HCT116 (cell line): ENCODE measurements around the gene OCA2. TPM values are rescaled to one million over a fixed set of nuclear protein-coding genes. Genes with fewer than 3 reads are reported as not detected.
"Not testable (repeated sequence)": the region's sequence is repeated elsewhere in the genome, so short reads cannot be mapped to it uniquely, and the experiment has no call there.

Experiments
- ATAC-seq: fragments of 200-7000 bp; cut with Tn5 transposase; 2 replicates; pipeline ENCODE4 v1.9.1; 2020; ENCODE audit warnings: mild to moderate bottlenecking, moderate library complexity
- BruUV-seq: library from RNA; stranded (reverse); fragments of 400-500 nt; replicated peaks from 2 replicates; lab custom pipeline; 2021; lab: Mats Ljungman, UMichigan
- CTCF ChIA-PET: fragments of 300-600 bp; sonication (Branson Sonifier 250); formaldehyde crosslinking; loops from one replicate; lab custom pipeline; 2021; ENCODE audit warnings: antibody characterized with exemption; lab: Charles Lee
- POLR2A ChIA-PET: fragments of 300-600, 350-600 bp; sonication (Branson Sonifier 250); formaldehyde crosslinking; loops from one replicate; lab custom pipeline; 2021; ENCODE audit warnings: antibody characterized with exemption; lab: Charles Lee
- RAD21 ChIA-PET, 2 experiments: fragments of 300-600 bp; sonication (Branson Sonifier 250); formaldehyde crosslinking; loops; one replicate each; lab custom pipeline; 2023; ENCODE audit warnings: low total read pairs in 2 of 2; ENCODE audit not compliant: uncharacterized antibody in 2 of 2, unreplicated experiment in 2 of 2, low non-redundant PET in 1 of 2; lab: Charles Lee
- DNase-seq: peaks from one replicate; pipeline ENCODE4 v3.0.0-alpha.2; 2010; ENCODE audit warnings: low read depth, low spot score
- H2AFZ ChIP-seq: fragments of 200-600 bp; shearing (Covaris generic), sonication (generic); 2 replicates; pipeline ENCODE4 v1.6.1; 2017; ENCODE audit warnings: low read depth, mixed run types, mixed read lengths, antibody characterized with exemption, low read length; ENCODE audit not compliant: poor library complexity, severe bottlenecking
- H3K27ac ChIP-seq: 2 replicates; pipeline ENCODE4 v1.5.1; 2012; ENCODE audit warnings: low read depth, low read length
- H3K27me3 ChIP-seq: fragments of 200-600 bp; sonication (generic); 2 replicates; pipeline ENCODE4 v1.6.1; 2016; ENCODE audit warnings: mixed run types, low read length, mixed read lengths; ENCODE audit not compliant: insufficient read depth
- H3K36me3 ChIP-seq, 2 experiments: fragments of 200-500 bp in 1 of 2; fragments of 200-600 bp in 1 of 2; sonication (Bioruptor generic) in 1 of 2; sonication (generic) in 1 of 2; 2 replicates each; pipeline versions ENCODE4 v1.5.1 to v1.6.1; 2014 to 2016; ENCODE audit warnings: low read length in 2 of 2, inconsistent platforms in 1 of 2, mixed read lengths in 1 of 2, mixed run types in 1 of 2; ENCODE audit not compliant: insufficient read depth in 2 of 2, control insufficient read depth in 1 of 2
- H3K4me1 ChIP-seq, 2 experiments: fragments of 200-600 bp in 1 of 2; sonication (generic) in 1 of 2; 2 replicates each; pipeline versions ENCODE4 v1.5.1 to v1.6.1; 2012 to 2017; ENCODE audit warnings: low read length in 2 of 2, inconsistent platforms in 1 of 2, mild to moderate bottlenecking in 1 of 2, mixed read lengths in 1 of 2, mixed run types in 1 of 2, moderate library complexity in 1 of 2; ENCODE audit not compliant: insufficient read depth in 2 of 2, control insufficient read depth in 1 of 2
- H3K4me2 ChIP-seq: fragments of 200-600 bp; sonication (generic); 2 replicates; pipeline ENCODE4 v1.6.1; 2017; ENCODE audit warnings: mixed run types, low read length, mixed read lengths
- H3K4me3 ChIP-seq, 2 experiments: fragments of 200-600 bp in 1 of 2; sonication (generic) in 1 of 2; replicated peaks in 1 of 2; 2 replicates each; pipeline ENCODE4 v1.5.1; 2011 to 2016; ENCODE audit warnings: low read length in 2 of 2, control low read depth in 1 of 2, low read depth in 1 of 2, mild to moderate bottlenecking in 1 of 2, mixed read lengths in 1 of 2, mixed run types in 1 of 2
- H3K79me2 ChIP-seq: fragments of 200-600 bp; sonication (generic); 2 replicates; pipeline ENCODE4 v1.6.1; 2017; ENCODE audit warnings: mild to moderate bottlenecking, mixed run types, low read length, moderate library complexity, mixed read lengths; ENCODE audit not compliant: insufficient read depth
- H3K9ac ChIP-seq: fragments of 200-600 bp; sonication (generic); 2 replicates; pipeline ENCODE4 v1.6.1; 2016; ENCODE audit warnings: low read length, mixed read lengths
- H3K9me2 ChIP-seq: fragments of 200-600 bp; sonication (generic), shearing (Covaris generic); 2 replicates; pipeline ENCODE4 v1.6.1; 2017; ENCODE audit warnings: mixed run types, mild to moderate bottlenecking, moderate library complexity; ENCODE audit not compliant: insufficient read depth
- H3K9me3 ChIP-seq, 2 experiments: fragments of 200-500 bp in 1 of 2; fragments of 200-600 bp in 1 of 2; sonication (Bioruptor generic) in 1 of 2; sonication (generic) in 1 of 2; 2 replicates each; pipeline ENCODE4 v1.6.1; 2014 to 2017; ENCODE audit warnings: low read length in 2 of 2, mixed read lengths in 2 of 2, inconsistent platforms in 1 of 2, low read depth in 1 of 2, mild to moderate bottlenecking in 1 of 2, mixed run types in 1 of 2, moderate library complexity in 1 of 2; ENCODE audit not compliant: control insufficient read depth in 1 of 2, insufficient read depth in 1 of 2
- H4K20me1 ChIP-seq: fragments of 200-600 bp; sonication (generic), shearing (Covaris generic); 2 replicates; pipeline ENCODE4 v1.6.1; 2017; ENCODE audit warnings: mixed run types, mild to moderate bottlenecking, moderate library complexity; ENCODE audit not compliant: insufficient read depth
- ATF3 ChIP-seq: IDR thresholded peaks from 2 replicates; pipeline ENCODE4 v1.6.1; 2012
- CBX3 ChIP-seq: IDR thresholded peaks from 2 replicates; pipeline ENCODE4 v1.6.1; 2012; ENCODE audit warnings: low read depth
- CEBPB ChIP-seq: IDR thresholded peaks from 2 replicates; pipeline ENCODE4 v1.6.1; 2012; ENCODE audit warnings: low read depth
- ELF1 ChIP-seq: IDR thresholded peaks from 2 replicates; pipeline ENCODE4 v1.6.1; 2012; ENCODE audit warnings: low read depth, borderline replicate concordance
- EZH2phosphoT487 ChIP-seq: fragments of 200-600 bp; IDR thresholded peaks from 2 replicates; pipeline ENCODE4 v1.6.1; 2018; ENCODE audit warnings: antibody characterized with exemption, borderline replicate concordance
- FOSL1 ChIP-seq: IDR thresholded peaks from 2 replicates; pipeline ENCODE4 v1.6.1; 2012; ENCODE audit warnings: low read depth
- MAX ChIP-seq: IDR thresholded peaks from 2 replicates; pipeline ENCODE4 v1.6.1; 2012
- POLR2A ChIP-seq: IDR thresholded peaks from 2 replicates; pipeline ENCODE4 v1.7.0; 2011; ENCODE audit warnings: borderline replicate concordance; ENCODE audit not compliant: insufficient read depth, insufficient read length; ENCODE audit errors: extremely low read depth
- RAD21 ChIP-seq: IDR thresholded peaks from 2 replicates; pipeline ENCODE4 v1.6.1; 2012; ENCODE audit warnings: low read depth, mild to moderate bottlenecking
- SP1 ChIP-seq: IDR thresholded peaks from 2 replicates; pipeline ENCODE4 v1.6.1; 2012; ENCODE audit warnings: low read depth
- SRF ChIP-seq: IDR thresholded peaks from 2 replicates; pipeline ENCODE4 v1.6.1; 2012; ENCODE audit warnings: low read depth
- YY1 ChIP-seq: IDR thresholded peaks from 2 replicates; pipeline ENCODE4 v1.6.1; 2011; ENCODE audit warnings: low read length, low read depth, moderate library complexity, mild to moderate bottlenecking; ENCODE audit not compliant: insufficient replicate concordance; ENCODE audit errors: extremely low read depth
- ZBTB33 ChIP-seq: IDR thresholded peaks from 2 replicates; pipeline ENCODE4 v1.6.1; 2011; ENCODE audit warnings: mild to moderate bottlenecking, low read length, moderate library complexity; ENCODE audit not compliant: insufficient replicate concordance; ENCODE audit errors: extremely low read depth
- intact Hi-C: fragments of 100-400 bp; cut with micrococcal nuclease; formaldehyde crosslinking; loops from 2 replicates; pipeline ENCODE4 v1.10.0; 2022
- total RNA-seq: library from RNA; stranded (reverse); gene quantifications from one replicate; pipeline ENCODE4 v1.2.1, GENCODE V29; 2021; ENCODE audit not compliant: unreplicated experiment

OCA2 gene
- total RNA-seq, 1 experiment from 2014 or later = not detected

GRCh38 chr15:28121577-28121976 is 22.5 kb upstream of the OCA2 start:
- H3K27ac ChIP-seq, H3K9me3 ChIP-seq, DNase-seq, H4K20me1 ChIP-seq, H3K4me3 ChIP-seq, RAD21 ChIA-PET, H3K4me1 ChIP-seq, H3K9me2 ChIP-seq, CTCF ChIA-PET, BruUV-seq, H3K4me2 ChIP-seq, ATAC-seq, H3K9ac ChIP-seq, H3K79me2 ChIP-seq, POLR2A ChIA-PET, H3K27me3 ChIP-seq, H2AFZ ChIP-seq: not testable (repeated sequence)
- peaks cover 12 to 17% of the 10 kb centered on the region in 2 experiments; a peak in 3 of 4 replicates for H3K36me3 ChIP-seq
- intact Hi-C loops = loop anchor here (10.0 kb wide), 1 partner anchor 853 kb away; no protein-coding TSS in a partner anchor

- intact Hi-C loops = loop anchor here (10.0 kb wide), 1 partner anchor 855 kb away; no protein-coding TSS in a partner anchor
These were observed 21.2 kb upstream of the OCA2 start for GRCh38 chr15:28120359-28120640.

GRCh38 chr15:28118531-28118930 is 19.4 kb upstream of the OCA2 start:
- H3K4me1 ChIP-seq = no peaks in the 10 kb centered on the region
- intact Hi-C loops = no loop called here
- no peaks in the 10 kb centered on the region for H3K79me2 ChIP-seq
- ChIA-PET RAD21 (no interaction called here), POLR2A (no interaction called here), CTCF (no interaction called here)
- ATAC-seq (no peak), DNase-seq (no peak)
- no peak overlapping the region for H3K4me3 ChIP-seq
- H3K27ac ChIP-seq = no peak overlapping the region
- peaks cover 12 to 19% of the 10 kb centered on the region in 2 experiments; a peak in 3 of 4 replicates for H3K36me3 ChIP-seq
- no peak overlapping the region for H3K9ac ChIP-seq
- H2AFZ ChIP-seq = no peak overlapping the region
- no TSS peak for BruUV-seq
- H3K27me3 ChIP-seq = no peaks in the 10 kb centered on the region
- H3K4me2 ChIP-seq = no peak overlapping the region
- H3K9me3 ChIP-seq = no peaks in the 10 kb centered on the region
- no peaks in the 10 kb centered on the region for H3K9me2 ChIP-seq
- H4K20me1 ChIP-seq = no peaks in the 10 kb centered on the region
- TF ChIP-seq CEBPB (no peak), ZBTB33 (no peak), EZH2phosphoT487 (no peak), ELF1 (no peak), SRF (no peak), POLR2A (no peak), SP1 (no peak), ATF3 (no peak), YY1 (no peak), CBX3 (no peak), FOSL1 (no peak), MAX (no peak)

More at GRCh38 chr15:28120359-28120640, 21.2 kb upstream of the OCA2 start:
- H3K9me2 ChIP-seq = no peaks in the 10 kb centered on the region
- H3K4me1 ChIP-seq = no peaks in the 10 kb centered on the region
- DNase-seq (no peak), ATAC-seq (no peak)
- no peaks in the 10 kb centered on the region for H3K9me3 ChIP-seq
- no peak overlapping the region for H3K4me3 ChIP-seq
- H3K9ac ChIP-seq = no peak overlapping the region
- H3K79me2 ChIP-seq = no peaks in the 10 kb centered on the region
- H3K27ac ChIP-seq = no peak overlapping the region
- RAD21 ChIA-PET = no interaction called here
- TF ChIP-seq RAD21 = no peak
- POLR2A ChIA-PET = no interaction called here
- BruUV-seq = no TSS peak
- CTCF ChIA-PET = no interaction called here
- no peak overlapping the region for H2AFZ ChIP-seq
- H3K27me3 ChIP-seq = no peaks in the 10 kb centered on the region
- H4K20me1 ChIP-seq = no peaks in the 10 kb centered on the region
- H3K36me3 ChIP-seq = peaks cover 12 to 17% of the 10 kb centered on the region in 2 experiments; a peak in 3 of 4 replicates
- no peak overlapping the region for H3K4me2 ChIP-seq
